HG02970 (cell line): ENCODE data around the gene XIAP.
"Not testable (repeated sequence)": the region's sequence is repeated elsewhere in the genome, so short reads cannot be mapped to it uniquely, and the experiment has no call there.

ENCODE experiments used
- ATAC-seq: cut with Tn5 transposase; IDR thresholded peaks from one replicate; pipeline ENCODE4 v1.9.1; 2021; ENCODE audit warnings: mild to moderate bottlenecking, moderate library complexity, moderate number of reproducible peaks; ENCODE audit not compliant: unreplicated experiment, low FRiP score

XIAP gene

GRCh38 chrX:123873956-123874355 lies 14.1 kb downstream of the XIAP start:
- ATAC-seq = no peak

DNA sequence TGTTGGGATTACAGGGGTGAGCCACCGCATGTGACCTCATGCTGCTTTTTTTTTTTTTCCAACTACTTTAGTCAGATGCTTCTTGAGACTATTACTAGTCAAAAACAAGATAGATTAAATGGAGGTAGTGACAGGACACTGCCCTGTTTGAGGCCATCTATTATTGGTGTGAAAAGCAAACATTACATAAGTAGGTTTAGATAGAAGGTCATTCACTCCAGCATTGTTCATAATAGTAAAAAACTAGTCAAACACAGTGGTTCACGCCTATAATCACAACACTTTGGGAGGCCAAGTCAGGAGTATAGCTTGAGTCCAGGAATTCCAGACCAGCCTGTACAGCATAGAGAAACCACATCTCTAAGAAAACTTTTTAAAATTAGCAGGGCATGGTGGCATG lies 16.3 kb downstream of the XIAP start:
- ATAC-seq = no peak

DNA sequence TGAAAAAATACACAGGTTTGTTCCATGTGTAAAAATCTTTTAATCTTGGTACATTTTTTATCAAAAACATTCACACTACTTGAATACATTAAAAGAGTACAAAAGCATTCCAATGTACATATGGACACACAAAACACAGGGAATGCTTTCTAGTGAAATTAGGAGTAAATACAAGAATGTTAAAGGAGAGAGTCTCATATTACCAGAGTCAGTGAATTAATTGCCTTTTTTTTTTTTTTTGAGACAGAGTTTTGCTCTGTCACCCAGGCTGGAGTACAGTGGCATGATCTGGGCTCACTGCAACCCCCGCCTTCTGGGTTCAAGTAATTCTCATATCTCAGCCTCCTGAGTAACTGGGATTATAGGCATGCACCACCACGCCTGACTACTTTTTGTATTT lies 17.0 kb downstream of the XIAP start:
- ATAC-seq = no peak

DNA sequence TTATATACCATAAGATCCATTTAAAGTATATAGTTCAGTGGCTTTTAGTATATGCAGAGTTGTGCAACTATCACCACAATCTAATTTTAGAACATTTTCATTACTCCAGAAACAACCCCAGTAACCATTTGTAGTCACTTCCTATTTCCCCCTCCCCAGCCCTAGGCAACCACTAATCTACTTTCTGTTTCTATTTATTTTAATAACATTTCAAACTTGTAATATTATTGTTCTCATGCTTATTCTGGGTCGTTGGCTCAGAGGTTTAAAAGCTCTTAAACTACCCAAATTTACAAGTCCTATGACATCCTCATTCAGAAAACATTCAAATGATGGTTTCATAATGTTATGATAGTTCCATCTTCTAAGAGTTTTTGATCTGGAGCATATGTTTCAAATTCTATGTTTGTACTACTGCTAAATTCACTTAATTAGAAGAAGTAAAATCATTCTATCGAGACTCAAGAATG lies 18.4 kb downstream of the XIAP start:
- peak; percentile 71 for ATAC-seq

DNA sequence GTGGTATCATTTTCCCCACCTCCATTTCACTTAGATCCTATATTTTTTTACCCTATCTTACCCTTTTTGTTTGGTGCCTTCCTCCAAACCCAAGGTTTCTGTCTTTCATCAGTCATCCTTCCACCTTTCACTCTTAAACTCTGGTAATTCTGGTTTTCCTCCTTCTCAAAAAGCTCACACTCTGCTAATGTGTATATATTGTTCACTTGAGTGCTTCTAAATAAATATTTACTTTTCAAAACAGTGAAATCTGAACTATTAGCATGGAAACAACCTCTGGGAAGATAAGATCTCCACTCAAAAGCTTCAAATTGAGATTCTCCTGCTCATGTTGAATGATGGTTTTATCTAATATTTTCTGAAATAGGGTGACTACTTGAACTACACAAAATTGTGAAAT lies 21.5 kb downstream of the XIAP start:
- no peak for ATAC-seq

- no peak for ATAC-seq
Observed at GRCh38 chrX:123882391-123882790, 22.5 kb downstream of the XIAP start.

- no peak for ATAC-seq
Observed at GRCh38 chrX:123884809-123885408, 25.1 kb downstream of the XIAP start.

DNA sequence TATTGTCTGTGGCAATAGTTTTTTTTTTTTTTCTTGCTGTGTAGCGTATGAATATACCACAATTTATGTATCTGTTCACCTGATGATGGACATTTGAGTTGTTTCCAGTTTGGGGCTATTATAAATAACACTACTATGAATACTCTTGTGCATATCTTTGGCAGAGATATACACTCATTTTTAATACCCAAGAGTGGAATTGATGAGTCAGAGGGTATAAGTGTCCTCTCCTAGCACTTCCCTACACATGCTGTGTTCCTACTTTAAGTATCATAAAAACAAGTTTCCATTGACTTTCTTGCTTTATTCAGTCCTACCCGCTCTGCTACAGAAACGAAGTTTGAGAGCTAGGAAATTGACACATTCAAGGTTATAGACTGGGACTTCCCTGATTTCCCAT lies 39.8 kb downstream of the XIAP start:
- no peak for ATAC-seq

GRCh38 chrX:123903261-123903660 lies 43.4 kb downstream of the XIAP start:
- not testable (repeated sequence) for ATAC-seq

- no peak for ATAC-seq
Observed at GRCh38 chrX:123905332-123905731, 45.5 kb downstream of the XIAP start.

- ATAC-seq = no peak
Observed at GRCh38 chrX:123906557-123907316, 46.9 kb downstream of the XIAP start.

- ATAC-seq = no peak
Observed at GRCh38 chrX:123909523-123909922, 49.7 kb downstream of the XIAP start.

DNA sequence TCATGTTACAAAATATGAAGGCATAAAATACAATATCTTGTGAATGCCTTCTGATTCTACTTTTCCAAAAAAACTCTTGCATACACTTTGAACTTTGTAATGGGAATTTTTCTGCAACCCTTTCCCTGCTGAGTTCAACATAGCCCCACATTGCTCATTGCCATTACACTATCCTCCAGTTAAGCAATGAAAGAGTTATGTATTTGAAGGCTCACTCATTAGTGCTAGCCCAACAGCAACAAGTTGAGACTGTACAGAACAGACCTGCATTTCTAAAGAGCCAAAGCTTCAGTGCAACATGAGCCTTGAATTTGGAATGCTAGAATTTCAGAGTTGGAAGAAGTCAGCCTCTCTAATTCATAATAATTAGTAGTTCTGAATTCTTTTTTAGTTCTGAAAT lies 57.2 kb downstream of the XIAP start:
- no peak for ATAC-seq

DNA sequence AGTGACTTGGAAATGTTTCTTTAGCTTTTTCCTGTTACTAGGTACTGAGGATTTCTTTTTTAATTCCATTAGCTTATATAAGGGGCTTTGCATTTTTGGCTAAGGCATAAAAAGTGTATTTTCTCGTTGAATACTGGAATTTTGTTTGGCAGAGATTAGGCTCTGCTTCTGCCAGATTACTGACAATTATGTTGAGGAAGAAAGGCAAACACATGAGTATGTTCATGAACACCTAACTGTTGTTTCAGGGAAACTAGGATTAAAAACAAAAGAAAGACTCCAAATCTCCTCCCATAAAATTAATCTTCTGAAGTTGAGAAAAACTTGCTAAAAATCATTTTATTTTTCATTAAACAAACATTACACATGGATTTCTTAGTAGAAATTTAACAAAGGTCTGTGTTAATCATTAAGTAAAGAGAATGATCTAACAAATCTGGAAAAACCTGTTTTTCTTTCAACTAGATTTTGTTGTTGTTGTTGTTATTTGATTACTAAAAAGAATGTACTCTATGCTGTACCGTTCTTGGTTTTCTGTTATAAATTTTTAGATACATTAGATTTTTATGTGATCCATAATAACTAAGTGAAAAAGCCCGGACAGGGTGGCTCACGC lies 58.4 kb downstream of the XIAP start:
- no peak for ATAC-seq

DNA sequence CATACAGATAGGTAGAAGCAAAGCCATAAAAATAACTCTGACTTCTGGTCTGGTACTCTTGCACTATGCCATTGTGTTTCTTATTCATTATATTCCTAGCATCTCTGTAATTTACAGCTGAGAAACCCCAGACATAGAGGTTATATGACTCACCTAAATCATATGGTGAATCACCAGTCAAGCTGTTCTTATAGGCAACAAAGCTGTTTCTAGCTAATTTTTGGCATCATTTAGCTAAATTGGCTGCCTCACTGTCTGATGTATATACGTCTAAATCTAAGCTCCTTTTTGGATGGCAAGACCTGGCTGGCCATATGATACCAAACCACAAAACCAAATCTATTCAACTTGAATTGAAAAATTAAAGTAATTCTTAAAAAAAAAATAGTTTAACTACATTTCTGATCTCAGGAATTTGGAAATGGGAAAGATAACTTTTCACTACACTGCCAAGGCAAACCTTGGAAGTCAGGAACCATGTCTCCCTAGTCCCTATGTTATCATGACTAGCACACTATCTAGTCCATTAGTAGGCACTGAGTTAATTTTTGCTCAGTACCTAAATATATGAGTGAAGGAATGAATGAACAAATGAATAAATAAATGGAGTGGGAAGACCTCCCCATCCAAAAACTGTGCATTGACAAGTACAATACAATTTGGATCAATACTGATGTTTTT lies 60.4 kb downstream of the XIAP start:
- no peak for ATAC-seq

GRCh38 chrX:123923211-123923610 lies 63.4 kb downstream of the XIAP start:
- no peak for ATAC-seq

- no peak for ATAC-seq
Observed at GRCh38 chrX:123924186-123924585, 64.3 kb downstream of the XIAP start.

DNA sequence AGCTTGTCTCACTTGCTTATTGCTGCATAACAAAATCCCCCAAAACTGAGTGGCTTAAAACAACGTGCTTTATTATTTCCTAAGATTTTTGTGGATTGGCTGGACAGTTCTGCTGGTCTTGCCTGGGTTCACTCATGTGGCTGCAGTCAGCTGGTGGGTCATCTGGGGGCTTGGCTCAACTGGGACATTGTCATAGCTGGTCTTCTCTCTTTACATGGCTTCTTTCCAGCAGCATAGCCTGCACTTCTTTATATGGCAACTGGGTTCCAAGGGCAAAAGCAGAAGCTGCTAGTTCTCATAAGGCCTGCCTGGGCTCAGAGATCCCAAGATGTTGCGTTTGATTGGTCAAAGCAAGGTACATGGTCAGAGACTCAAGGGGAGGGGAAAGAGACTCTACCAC lies 68.0 kb downstream of the XIAP start:
- no peak for ATAC-seq

GRCh38 chrX:123932055-123932454 lies 72.2 kb downstream of the XIAP start:
- ATAC-seq = not testable (repeated sequence)

GRCh38 chrX:123943074-123943473 lies 83.2 kb downstream of the XIAP start:
- ATAC-seq = no peak

- ATAC-seq = no peak
Observed at GRCh38 chrX:123943488-123943887, 83.6 kb downstream of the XIAP start.
